Measurements from ENCODE around the gene RDH5. TPM values are rescaled to one million over a fixed set of nuclear protein-coding genes. Genes with fewer than 3 reads are reported as not detected.

The RDH5 gene
- total and polyA plus RNA-seq, 2 donors, result 1.8 to 7.6 TPM

- peak overlapping the region; percentile 43 to 87 for H3K27ac ChIP-seq (ENCODE audit: low read depth in 1 of 2, low read length in 1 of 2)
- no peaks in the 10 kb centered on the region for H3K9me3 ChIP-seq (ENCODE audit: control insufficient read depth in 2 of 2, insufficient read depth in 1 of 2, low read length in 1 of 2)
- peaks cover 10 to 37% of the 10 kb centered on the region in 2 donors for H3K4me1 ChIP-seq (ENCODE audit: control insufficient read depth in 2 of 2, insufficient read depth in 2 of 2, low read length in 2 of 2)
- no peaks in the 10 kb centered on the region for H3K27me3 ChIP-seq (ENCODE audit: control insufficient read depth in 2 of 2, insufficient read depth in 1 of 2, low read length in 1 of 2)
- no peaks in the 10 kb centered on the region for H3K36me3 ChIP-seq (ENCODE audit: control insufficient read depth in 2 of 2, insufficient read depth in 2 of 2, low read length in 1 of 2)
- peak; percentile 80 to 97 (median 94) for DNase-seq (ENCODE audit: low read depth in 6 of 9, low spot score in 9 of 9)
- under 1% methylated on average over 14 of the region's 14 CpGs for WGBS
- H3K4me3 ChIP-seq (ENCODE audit: low read length in 2 of 2), result peak overlapping the region; percentile 63 to 68
Measured at GRCh38 chr12:55738123-55739024, 18.2 kb downstream of the RDH5 start.

GRCh38 chr12:55739025-55739378, 18.8 kb downstream of the RDH5 start:
- Histone ChIP-seq H3K27me3 (ENCODE audit: control insufficient read depth in 2 of 2, insufficient read depth in 1 of 2, low read length in 1 of 2) (no peaks in the 10 kb centered on the region), H3K4me3 (ENCODE audit: low read length in 2 of 2) (peak overlapping the region; percentile 63 to 68), H3K36me3 (ENCODE audit: control insufficient read depth in 2 of 2, insufficient read depth in 2 of 2, low read length in 1 of 2) (no peaks in the 10 kb centered on the region), H3K9me3 (ENCODE audit: control insufficient read depth in 2 of 2, insufficient read depth in 1 of 2, low read length in 1 of 2) (no peaks in the 10 kb centered on the region), H3K27ac (ENCODE audit: low read depth in 1 of 2, low read length in 1 of 2) (no peak overlapping the region), H3K4me1 (ENCODE audit: control insufficient read depth in 2 of 2, insufficient read depth in 2 of 2, low read length in 2 of 2) (peaks cover 10 to 38% of the 10 kb centered on the region in 2 donors)
- WGBS, result 89% methylated on average over 2 of the region's 2 CpGs
- DNase-seq (ENCODE audit: low read depth in 6 of 9, low spot score in 9 of 9), result no peak

GRCh38 chr12:55741931-55742680, 21.9 kb downstream of the RDH5 start:
- Histone ChIP-seq H3K9me3 (ENCODE audit: control insufficient read depth in 2 of 2, insufficient read depth in 1 of 2, low read length in 1 of 2) (no peaks in the 10 kb centered on the region), H3K4me1 (ENCODE audit: control insufficient read depth in 2 of 2, insufficient read depth in 2 of 2, low read length in 2 of 2) (peaks cover 25 to 58% of the 10 kb centered on the region in 2 donors), H3K27me3 (ENCODE audit: control insufficient read depth in 2 of 2, insufficient read depth in 1 of 2, low read length in 1 of 2) (no peaks in the 10 kb centered on the region), H3K36me3 (ENCODE audit: control insufficient read depth in 2 of 2, insufficient read depth in 2 of 2, low read length in 1 of 2) (peaks cover 0 to 3% of the 10 kb centered on the region in 2 donors), H3K4me3 (ENCODE audit: low read length in 2 of 2) (peak overlapping the region in 1 of 2 donors; percentile 40), H3K27ac (ENCODE audit: low read depth in 1 of 2, low read length in 1 of 2) (no peak overlapping the region)
- 37% methylated on average over 3 of the region's 3 CpGs for WGBS
- no peak for DNase-seq (ENCODE audit: low read depth in 6 of 9, low spot score in 9 of 9)

GRCh38 chr12:55742719-55743405, 22.7 kb downstream of the RDH5 start, which contains the start of gene GDF11:
Gene GDF11 (plus strand): TSS chr12:55743122. CDS start chr12:55743317, 195 bp downstream.
- peaks cover 0 to 9% of the 10 kb centered on the region in 2 donors for H3K36me3 ChIP-seq (ENCODE audit: control insufficient read depth in 2 of 2, insufficient read depth in 2 of 2, low read length in 1 of 2)
- under 1% methylated on average over 51 of the region's 53 CpGs for WGBS
- DNase-seq (ENCODE audit: low read depth in 6 of 9, low spot score in 9 of 9), result peak in 5 of 9 donors; percentile 65 to 85 (median 72)
- peak within 1 kb of the TSS; percentile 53 to 64 for H3K27ac ChIP-seq (ENCODE audit: low read depth in 1 of 2, low read length in 1 of 2)
- no peaks in the 10 kb centered on the region for H3K27me3 ChIP-seq (ENCODE audit: control insufficient read depth in 2 of 2, insufficient read depth in 1 of 2, low read length in 1 of 2)
- H3K9me3 ChIP-seq (ENCODE audit: control insufficient read depth in 2 of 2, insufficient read depth in 1 of 2, low read length in 1 of 2), result no peaks in the 10 kb centered on the region
- H3K4me3 ChIP-seq (ENCODE audit: low read length in 2 of 2), result peak within 1 kb of the TSS; percentile 77 to 87
- H3K4me1 ChIP-seq (ENCODE audit: control insufficient read depth in 2 of 2, insufficient read depth in 2 of 2, low read length in 2 of 2), result peaks cover 21 to 51% of the 10 kb centered on the region in 2 donors

GRCh38 chr12:55743406-55744339, 23.5 kb downstream of the RDH5 start:
- Histone ChIP-seq H3K4me1 (ENCODE audit: control insufficient read depth in 2 of 2, insufficient read depth in 2 of 2, low read length in 2 of 2) (peaks cover 18 to 43% of the 10 kb centered on the region in 2 donors), H3K27ac (ENCODE audit: low read depth in 1 of 2, low read length in 1 of 2) (peak overlapping the region; percentile 53 to 64), H3K9me3 (ENCODE audit: control insufficient read depth in 2 of 2, insufficient read depth in 1 of 2, low read length in 1 of 2) (no peaks in the 10 kb centered on the region), H3K36me3 (ENCODE audit: control insufficient read depth in 2 of 2, insufficient read depth in 2 of 2, low read length in 1 of 2) (peaks cover 3 to 11% of the 10 kb centered on the region in 2 donors), H3K4me3 (ENCODE audit: low read length in 2 of 2) (peak overlapping the region; percentile 77 to 87), H3K27me3 (ENCODE audit: control insufficient read depth in 2 of 2, insufficient read depth in 1 of 2, low read length in 1 of 2) (no peaks in the 10 kb centered on the region)
- WGBS, result under 1% methylated on average over 73 of the region's 73 CpGs
- peak in 3 of 9 donors; percentile 41 to 71 (median 52) for DNase-seq (ENCODE audit: low read depth in 6 of 9, low spot score in 9 of 9)

GRCh38 chr12:55744340-55745030, 24.3 kb downstream of the RDH5 start:
- Histone ChIP-seq H3K9me3 (ENCODE audit: control insufficient read depth in 2 of 2, insufficient read depth in 1 of 2, low read length in 1 of 2) (no peaks in the 10 kb centered on the region), H3K4me1 (ENCODE audit: control insufficient read depth in 2 of 2, insufficient read depth in 2 of 2, low read length in 2 of 2) (peaks cover 18 to 42% of the 10 kb centered on the region in 2 donors), H3K27ac (ENCODE audit: low read depth in 1 of 2, low read length in 1 of 2) (no peak overlapping the region), H3K27me3 (ENCODE audit: control insufficient read depth in 2 of 2, insufficient read depth in 1 of 2, low read length in 1 of 2) (no peaks in the 10 kb centered on the region), H3K36me3 (ENCODE audit: control insufficient read depth in 2 of 2, insufficient read depth in 2 of 2, low read length in 1 of 2) (peaks cover 11 to 20% of the 10 kb centered on the region in 2 donors), H3K4me3 (ENCODE audit: low read length in 2 of 2) (peak overlapping the region; percentile 77 to 87)
- WGBS, result 9% methylated on average over 11 of the region's 11 CpGs
- DNase-seq (ENCODE audit: low read depth in 6 of 9, low spot score in 9 of 9), result peak in 1 of 9 donors; percentile 23

- Histone ChIP-seq H3K4me3 (ENCODE audit: low read length in 2 of 2) (peak overlapping the region; percentile 6 to 14), H3K4me1 (ENCODE audit: control insufficient read depth in 2 of 2, insufficient read depth in 2 of 2, low read length in 2 of 2) (peaks cover 18 to 46% of the 10 kb centered on the region in 2 donors), H3K9me3 (ENCODE audit: control insufficient read depth in 2 of 2, insufficient read depth in 1 of 2, low read length in 1 of 2) (no peaks in the 10 kb centered on the region), H3K27me3 (ENCODE audit: control insufficient read depth in 2 of 2, insufficient read depth in 1 of 2, low read length in 1 of 2) (no peaks in the 10 kb centered on the region), H3K27ac (ENCODE audit: low read depth in 1 of 2, low read length in 1 of 2) (peak overlapping the region in 1 of 2 donors; percentile 26), H3K36me3 (ENCODE audit: control insufficient read depth in 2 of 2, insufficient read depth in 2 of 2, low read length in 1 of 2) (peaks cover 17 to 27% of the 10 kb centered on the region in 2 donors)
- DNase-seq (ENCODE audit: low read depth in 6 of 9, low spot score in 9 of 9), result peak in 1 of 9 donors; percentile 35
- 48% methylated on average over 13 of the region's 13 CpGs for WGBS
Measured at GRCh38 chr12:55745361-55746173, 25.4 kb downstream of the RDH5 start.
